ENCODE data around the gene CCL22. TPM values are rescaled to one million over a fixed set of nuclear protein-coding genes. Genes with fewer than 3 reads are reported as not detected.

CCL22 gene
- total RNA-seq, 1 experiment from 2014 or later: not detected

DNA sequence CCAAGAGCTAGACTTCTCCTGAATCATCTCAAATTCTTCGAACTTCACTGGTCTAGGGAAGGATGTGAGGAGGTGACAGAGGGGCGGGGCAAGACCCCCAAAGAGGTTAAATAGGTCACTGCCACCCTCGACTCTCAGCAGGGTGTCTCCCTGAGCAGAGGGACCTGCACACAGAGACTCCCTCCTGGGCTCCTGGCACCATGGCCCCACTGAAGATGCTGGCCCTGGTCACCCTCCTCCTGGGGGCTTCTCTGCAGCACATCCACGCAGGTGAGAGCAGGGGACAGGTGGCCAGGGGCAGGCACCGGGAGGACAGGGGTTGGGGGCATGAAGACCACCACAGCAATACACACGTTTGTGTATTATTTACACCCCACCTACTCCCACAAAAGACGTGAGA, 55.1 kb downstream of the CCL22 start:
- no peak for TF ChIP-seq EZH2 (IDR thresholded peaks at IDR 0.05; ENCODE audit: borderline replicate concordance, low read depth, low read length, poor library complexity, severe bottlenecking)
- TF ChIP-seq CTCF (conservative IDR thresholded peaks at IDR 0.05; ENCODE audit: low read depth, low read length): no peak
- H3K4me3 ChIP-seq (ENCODE audit: low read depth, low read length, poor library complexity, severe bottlenecking): no peak overlapping the region
- ChIA-PET POLR2A (ENCODE audit: low non-redundant PET) (no interaction called here), CTCF (no interaction called here)
- no TSS peak for BruUV-seq (replicated peaks)
- H3K4me1 ChIP-seq (ENCODE audit: insufficient read depth, low read length, poor library complexity, severe bottlenecking): no peaks in the 10 kb centered on the region
- no peak overlapping the region for H3K27ac ChIP-seq (ENCODE audit: low read depth, low read length, poor library complexity, severe bottlenecking)
- H3K9me3 ChIP-seq (ENCODE audit: low read depth, low read length, poor library complexity, severe bottlenecking): no peaks in the 10 kb centered on the region
- intact Hi-C loops (cut with micrococcal nuclease; ENCODE audit: unreplicated experiment): no loop called here
- no peaks in the 10 kb centered on the region for H3K27me3 ChIP-seq (replicated peaks; ENCODE audit: insufficient read depth, low read depth, low read length, poor library complexity)
- no peaks in the 10 kb centered on the region for H3K36me3 ChIP-seq (ENCODE audit: insufficient read depth, low read length, poor library complexity, severe bottlenecking)
- DNase-seq (ENCODE audit: low spot score): no peak

Other genes starting within 250 kb of the CCL22 start
- 128 and 133 TPM in 2 replicates for gene PSME3IP1, start 172.7 kb upstream of the CCL22 start, total RNA-seq (2021)
- 45.6 and 47.6 TPM in 2 replicates for gene RSPRY1, start 172.5 kb upstream of the CCL22 start, total RNA-seq (2021)
- gene ARL2BP, start 113.5 kb upstream of the CCL22 start, total RNA-seq (2021): 33.1 and 35.1 TPM in 2 replicates
- gene PLLP, start 74.1 kb upstream of the CCL22 start, total RNA-seq (2021): 1.1 and 1.5 TPM in 2 replicates
- 0.15 TPM in 1 of 2 replicates, not detected in the other for gene CX3CL1, start 13.7 kb downstream of the CCL22 start, total RNA-seq (2021)
- gene CCL17, start 46.0 kb downstream of the CCL22 start, total RNA-seq (2021): not detected in 2 replicates
- gene CIAPIN1, start 88.6 kb downstream of the CCL22 start, total RNA-seq (2021): 95.1 and 96.9 TPM in 2 replicates
- gene COQ9, start 88.7 kb downstream of the CCL22 start, total RNA-seq (2021): 65.6 and 69.7 TPM in 2 replicates
- 96.2 and 110 TPM in 2 replicates for gene POLR2C, start 103.9 kb downstream of the CCL22 start, total RNA-seq (2021)
- 14.3 and 19.0 TPM in 2 replicates for gene DOK4, start 127.7 kb downstream of the CCL22 start, total RNA-seq (2021)
- gene CCDC102A, start 177.8 kb downstream of the CCL22 start, total RNA-seq (2021): 10.1 and 10.3 TPM in 2 replicates
- gene ADGRG5, start 183.9 kb downstream of the CCL22 start, total RNA-seq (2021): not detected in 2 replicates